HG03520 (cell line): ENCODE results near the gene DAPK2.

Experiments
- ATAC-seq: cut with Tn5 transposase; IDR thresholded peaks from one replicate; pipeline ENCODE4 v1.9.1; 2021; ENCODE audit warnings: mild to moderate bottlenecking, moderate library complexity; ENCODE audit not compliant: unreplicated experiment

DAPK2 gene

DNA sequence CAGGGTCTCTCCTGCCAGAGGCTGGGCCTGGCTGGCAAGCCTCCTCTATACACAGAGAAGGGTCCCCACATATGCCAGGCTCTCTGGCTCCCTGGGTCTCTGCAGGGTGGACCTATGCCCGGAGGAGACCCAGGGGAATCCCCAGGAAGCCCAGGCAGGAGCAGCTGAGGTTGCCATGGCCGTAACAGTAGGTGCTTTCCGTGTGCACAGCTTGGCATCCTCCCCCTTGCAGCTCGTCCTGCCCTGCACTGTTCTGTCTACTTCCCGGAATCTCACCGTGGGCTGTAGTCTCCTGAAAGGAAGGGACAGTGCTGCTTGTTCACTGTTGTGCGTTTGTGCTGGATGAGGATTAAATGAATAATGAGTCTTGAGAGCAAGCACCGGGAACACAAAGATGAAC is 47.8 kb downstream of the DAPK2 start:
- ATAC-seq = no peak

DNA sequence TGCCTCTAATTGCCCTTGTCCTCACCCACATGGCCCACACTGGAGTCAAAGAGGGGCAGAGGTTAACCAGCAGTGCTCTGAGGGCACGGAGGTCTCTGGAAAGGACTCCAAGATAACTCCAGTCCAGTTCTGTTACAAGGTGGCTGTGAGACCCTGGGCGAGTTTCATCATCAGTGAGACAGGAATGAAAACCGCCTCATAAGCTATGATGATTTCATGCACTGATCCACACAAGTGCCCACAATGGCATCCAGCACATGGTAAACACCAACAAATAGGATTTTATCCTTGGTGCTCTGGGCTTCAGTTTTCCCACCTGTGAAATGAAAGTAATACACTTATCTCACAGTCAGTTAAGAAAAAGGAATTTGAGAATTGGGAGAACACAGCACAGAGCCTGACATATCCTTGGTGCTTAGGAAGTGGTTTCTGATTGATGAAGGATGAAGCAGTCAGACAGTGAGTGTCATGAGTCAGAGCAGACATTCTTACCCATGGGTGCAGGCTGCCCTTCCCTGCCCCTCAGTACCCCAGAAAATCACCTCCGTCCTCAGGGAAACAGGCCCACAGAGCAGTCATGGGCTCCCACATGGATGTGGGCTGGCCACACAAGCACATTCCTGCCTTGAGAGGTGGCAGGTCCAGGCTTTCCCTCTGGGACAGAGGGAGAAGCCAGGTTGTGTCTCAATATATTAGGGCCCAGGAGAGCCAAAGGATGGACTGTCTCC is 48.4 kb downstream of the DAPK2 start:
- ATAC-seq = no peak

DNA sequence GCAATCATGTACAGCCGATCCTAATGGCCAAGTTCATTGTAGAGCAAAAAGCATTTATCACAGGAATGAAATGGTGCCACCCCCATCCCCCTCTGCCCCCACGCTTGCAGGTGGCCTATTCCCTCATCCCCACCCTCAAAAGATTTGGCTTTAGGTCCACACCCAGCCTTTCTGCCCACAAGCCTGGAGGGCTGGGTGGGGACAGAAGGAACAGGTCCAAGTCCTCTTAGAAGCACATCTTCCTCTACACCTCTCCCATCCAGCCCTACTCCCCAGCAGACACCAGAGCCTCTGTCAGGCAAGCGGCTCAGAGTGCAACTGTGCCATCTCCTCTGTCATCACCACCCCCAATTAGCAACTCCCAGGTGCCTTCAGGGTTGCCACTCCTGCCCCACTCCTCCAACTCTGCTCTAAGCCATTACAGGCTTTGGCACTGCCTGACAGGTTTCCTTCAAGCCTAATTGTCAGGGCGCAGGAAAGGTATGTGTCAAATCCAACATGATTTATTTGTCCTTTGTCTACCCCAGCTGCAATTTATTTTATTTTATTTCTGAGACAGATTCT is 49.4 kb downstream of the DAPK2 start:
- no peak for ATAC-seq

DNA sequence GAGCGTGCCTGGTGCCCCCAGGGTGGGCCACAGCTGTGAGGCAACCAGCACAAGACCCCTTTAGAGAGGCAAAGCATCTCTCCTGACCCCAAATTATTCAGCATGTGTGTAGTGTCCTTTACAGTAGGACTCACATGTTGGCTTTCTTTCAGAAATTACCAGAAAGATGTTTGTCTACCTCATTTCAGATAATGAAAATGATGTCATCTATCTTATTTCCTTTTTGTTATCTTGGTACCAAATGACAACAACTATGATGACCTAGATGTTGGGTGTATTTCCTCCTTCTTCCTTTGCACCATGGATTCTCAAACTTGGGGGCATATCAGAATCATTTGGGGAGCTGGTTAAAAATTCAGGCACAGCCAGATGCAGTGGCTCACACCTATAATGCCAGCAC is 50.5 kb downstream of the DAPK2 start:
- no peak for ATAC-seq

DNA sequence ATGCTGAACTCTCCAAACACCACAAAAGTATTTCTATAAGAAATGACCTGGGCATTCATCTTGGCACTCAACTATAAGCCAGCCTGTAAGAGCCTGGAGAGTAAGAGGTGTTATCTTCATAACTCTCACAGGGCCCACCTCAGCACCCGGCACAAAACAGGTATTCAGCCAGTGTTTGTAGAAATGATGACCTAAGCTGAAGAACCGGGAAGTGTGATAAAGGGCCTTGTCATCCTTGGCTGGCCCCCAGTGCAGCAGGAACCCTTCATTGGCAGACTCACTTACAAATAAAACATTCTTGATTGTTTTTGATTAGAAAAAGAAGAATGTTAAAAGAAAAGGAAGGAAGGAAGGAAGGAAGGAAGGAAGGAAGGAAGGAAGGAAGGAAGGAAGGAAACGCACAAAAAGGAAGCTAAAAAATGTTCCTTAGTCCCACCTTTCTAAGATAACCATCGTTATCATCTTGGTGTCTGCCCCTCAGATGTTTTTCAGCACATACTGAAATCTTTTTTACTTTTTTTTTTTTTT is 52.1 kb downstream of the DAPK2 start:
- no peak for ATAC-seq

DNA sequence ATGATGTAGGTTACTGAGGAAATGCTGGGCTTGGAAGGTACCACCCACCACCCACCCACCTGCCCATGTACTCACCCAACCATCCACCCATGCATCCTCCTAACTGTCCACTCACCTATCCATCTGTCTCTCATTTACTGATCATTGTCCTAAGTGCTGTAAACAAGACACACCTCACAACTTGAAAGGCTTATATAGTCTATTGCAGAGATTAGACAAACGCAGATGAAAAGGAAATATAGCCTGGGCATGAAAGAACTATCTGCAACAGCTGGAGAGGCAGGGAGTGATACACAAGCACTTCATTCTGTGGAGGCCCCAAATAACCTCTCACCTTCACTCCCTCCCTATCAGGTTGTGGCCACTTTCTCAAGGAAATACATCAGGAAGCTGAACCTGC is 54.0 kb downstream of the DAPK2 start:
- ATAC-seq = no peak

DNA sequence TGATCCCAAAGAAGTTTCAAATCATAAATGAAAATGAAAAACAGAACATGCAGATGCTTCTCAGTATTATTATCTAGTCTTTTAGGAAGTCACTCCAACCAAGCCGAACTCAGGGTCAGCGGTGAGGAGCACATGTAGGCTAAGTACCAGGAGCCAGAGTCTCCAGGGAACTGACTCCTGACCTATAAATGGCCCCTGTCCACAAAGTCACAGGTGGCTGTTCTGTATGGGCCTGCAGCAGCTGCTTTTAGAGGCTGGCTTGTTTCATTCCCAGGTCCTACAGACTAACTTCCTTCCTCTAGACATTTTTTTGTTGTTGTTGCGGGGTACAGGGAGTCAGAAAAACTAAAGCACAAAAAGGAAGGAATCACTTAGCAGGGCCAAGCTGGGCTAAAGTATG is 54.6 kb downstream of the DAPK2 start:
- ATAC-seq = no peak

DNA sequence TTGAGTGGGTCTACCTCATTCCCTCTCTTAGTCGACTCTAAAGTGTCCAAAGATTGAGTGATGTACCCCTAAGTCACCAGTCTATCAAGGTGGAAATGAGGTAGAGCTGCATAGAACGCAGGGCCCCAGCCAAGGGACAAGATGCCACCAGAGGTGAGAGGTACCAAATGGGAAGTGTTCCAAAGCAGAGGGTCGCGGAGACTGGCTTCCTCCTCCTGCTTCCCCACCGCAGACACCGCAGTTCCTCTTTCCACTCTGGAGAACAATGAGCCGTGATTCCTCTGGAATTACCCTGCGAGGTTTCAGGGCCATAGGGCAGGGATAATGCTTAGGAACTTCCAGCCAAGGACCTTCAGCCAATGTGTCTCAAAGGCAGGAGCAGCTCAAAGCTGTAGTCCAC is 55.8 kb downstream of the DAPK2 start:
- no peak for ATAC-seq

DNA sequence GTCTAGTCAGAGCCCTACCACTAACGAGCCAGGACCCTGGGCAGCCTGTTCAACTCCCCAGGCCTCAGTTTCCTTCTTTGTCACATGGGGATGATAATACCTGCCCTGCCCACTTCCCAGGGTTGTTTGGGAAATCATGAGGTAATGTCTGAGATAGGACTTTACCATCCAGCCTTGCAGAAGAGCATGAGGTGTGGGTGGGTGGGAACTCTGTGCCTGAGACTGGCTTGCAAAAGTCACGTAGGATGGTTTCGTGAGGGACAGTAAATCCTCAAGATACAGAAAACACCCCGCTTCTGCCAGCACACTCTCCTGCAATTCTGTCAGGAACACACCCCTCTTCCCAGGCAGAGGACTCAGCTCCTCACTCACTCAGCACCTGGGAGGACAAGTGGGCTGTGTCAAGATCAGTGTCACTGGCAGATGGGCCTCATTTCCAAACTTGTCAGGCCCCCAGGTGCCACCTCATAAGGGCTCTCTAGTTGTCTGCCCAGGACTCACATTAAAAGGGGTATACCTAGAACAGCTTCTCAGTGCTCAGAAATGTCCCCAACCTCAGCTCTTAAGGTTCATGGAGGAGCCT is 58.4 kb downstream of the DAPK2 start:
- no peak for ATAC-seq

DNA sequence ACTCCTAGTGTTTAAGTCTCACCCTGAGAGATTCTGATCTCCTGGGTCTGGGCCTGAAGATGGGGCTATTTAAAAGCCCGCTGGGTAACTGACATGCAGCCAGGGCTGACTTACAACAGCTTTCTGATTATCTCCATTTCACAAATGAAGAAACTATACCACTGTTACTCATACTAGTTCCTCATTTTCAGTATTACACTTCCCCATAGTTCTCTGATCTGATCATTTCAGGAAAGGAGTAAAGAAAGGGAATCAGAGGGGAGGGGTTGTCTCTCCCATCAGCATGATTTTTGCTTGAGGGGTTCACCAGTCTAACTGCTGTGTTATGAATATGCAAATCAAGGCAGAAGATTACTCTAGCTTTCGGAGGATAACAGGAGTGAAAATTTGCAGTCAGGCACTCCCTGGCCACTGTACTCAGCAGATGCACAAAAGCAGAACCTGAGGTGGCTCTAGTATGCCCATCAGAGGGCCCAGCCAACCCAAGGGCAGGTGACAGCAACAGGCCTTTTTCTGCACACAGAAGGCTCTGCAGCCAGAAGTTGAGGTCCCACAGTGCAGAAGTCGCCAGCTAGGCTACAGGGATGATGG is 59.4 kb downstream of the DAPK2 start:
- peak; percentile 53 for ATAC-seq

DNA sequence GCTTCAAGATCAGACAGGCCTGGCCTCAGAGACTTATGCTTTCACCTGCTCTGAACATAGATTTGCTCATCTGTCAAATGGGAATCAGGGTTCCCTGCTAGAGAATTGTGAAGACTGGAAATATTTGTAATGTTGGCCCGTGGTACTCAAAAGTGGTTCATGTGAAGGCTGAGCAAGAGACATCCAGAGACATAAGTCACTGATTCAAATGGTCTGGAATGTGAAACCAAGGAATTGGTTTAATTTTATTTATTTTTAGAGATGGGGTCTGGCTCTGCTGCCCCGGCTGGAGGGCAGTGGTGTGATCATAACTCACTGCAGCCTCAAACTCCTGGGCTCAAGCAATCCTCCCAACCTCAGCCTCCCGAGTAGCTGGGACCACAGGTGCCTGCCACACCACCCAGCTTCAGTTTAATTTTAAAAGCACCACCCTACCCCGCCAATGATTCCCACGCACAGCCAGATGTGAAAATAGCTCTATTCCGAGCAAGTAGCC is 60.1 kb downstream of the DAPK2 start:
- ATAC-seq = no peak

DNA sequence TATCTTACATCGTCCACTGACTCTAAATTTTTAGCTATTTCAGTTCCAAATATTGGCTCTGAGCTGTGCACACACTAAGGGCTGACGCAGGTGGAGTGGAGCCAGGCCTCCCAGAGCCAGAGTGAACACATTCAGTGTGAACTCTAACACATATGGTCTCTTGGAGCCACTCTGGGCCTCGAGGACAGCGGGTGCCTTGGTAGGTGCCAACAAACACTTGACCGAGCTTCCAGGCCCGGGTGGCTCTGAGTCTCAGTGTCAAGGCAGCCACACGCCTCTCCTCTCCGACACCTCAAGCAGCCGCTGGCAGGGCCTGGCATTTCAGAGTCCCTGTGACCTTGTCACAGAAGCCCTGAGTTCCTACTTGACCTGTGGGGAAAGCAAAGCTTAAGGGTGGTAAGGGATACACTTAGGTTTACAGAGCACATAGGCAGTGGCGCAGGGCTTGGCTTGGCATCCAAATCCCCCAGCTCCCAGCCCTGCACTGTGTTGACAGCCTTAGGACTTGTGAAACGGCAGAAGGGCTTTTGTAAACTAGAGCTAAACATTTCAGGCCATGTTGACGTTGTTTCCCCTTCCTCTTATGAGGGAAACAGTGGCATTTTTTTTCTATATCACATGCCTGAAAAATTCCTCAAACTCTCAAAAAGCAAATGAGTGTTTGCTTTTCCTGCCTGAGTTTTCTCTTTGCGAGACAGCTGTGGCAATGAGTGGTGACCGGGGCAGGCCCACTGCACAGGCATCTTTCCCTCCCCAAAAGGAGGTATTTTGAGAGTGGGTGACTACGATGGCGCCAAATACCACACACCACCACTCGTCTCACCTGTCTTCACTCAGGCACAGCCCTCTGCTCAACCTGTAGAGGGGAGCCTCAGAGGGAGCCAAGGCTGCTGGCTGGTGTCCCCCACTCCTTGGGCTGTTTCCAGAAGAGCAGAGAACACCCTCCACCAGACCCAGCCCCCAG is 60.8 kb downstream of the DAPK2 start:
- ATAC-seq = no peak

DNA sequence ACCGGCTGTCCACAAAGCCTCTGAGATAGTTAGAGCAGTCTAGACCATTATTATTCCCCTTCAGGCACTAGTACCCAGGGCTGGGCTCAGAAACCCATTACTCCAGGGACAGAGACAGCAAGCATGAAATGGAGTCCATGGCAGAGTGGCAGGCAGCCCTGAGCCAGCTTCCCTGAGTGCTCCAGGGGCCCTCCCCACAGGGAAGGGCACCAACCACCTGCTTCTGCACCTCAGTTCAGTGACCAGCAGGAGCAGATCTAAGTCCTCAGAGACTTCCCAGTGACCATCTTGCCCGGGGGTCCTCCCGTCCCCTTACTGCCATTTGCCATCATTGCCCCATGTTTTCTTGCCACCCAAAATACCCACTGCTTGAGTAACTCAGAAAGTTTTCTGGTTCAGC is 62.0 kb downstream of the DAPK2 start:
- no peak for ATAC-seq

DNA sequence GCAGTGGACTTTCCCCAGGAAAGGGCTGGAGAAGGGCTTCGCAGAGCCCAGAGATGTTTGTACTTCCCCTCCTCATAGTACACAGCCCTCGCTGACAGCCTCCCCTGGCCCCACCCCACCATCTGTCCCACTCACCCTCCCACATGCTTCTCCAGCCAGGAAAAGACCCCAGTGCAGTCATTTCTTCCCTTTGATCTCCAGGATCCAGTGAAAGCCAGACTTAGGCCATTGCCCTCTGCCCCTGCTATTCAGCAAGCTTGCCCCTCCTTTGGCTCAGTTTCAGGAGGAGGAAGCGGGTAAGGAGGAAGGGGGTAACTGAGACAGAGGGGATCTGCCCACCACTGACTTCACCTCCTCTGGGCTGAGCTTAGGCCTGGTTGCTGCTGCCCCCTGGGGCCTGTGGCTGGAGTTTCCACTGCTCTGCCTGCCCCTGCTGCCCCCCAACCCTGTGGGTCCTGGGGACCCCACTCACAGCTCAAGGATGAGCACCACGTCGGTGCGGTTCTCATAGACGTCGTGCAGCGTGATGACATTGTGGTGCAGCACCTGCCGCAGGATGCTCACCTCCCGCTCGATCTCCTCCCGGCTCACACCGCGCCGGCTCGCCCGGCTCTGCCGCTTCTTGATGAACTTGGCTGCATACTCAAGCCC is 63.1 kb downstream of the DAPK2 start:
- ATAC-seq = no peak

DNA sequence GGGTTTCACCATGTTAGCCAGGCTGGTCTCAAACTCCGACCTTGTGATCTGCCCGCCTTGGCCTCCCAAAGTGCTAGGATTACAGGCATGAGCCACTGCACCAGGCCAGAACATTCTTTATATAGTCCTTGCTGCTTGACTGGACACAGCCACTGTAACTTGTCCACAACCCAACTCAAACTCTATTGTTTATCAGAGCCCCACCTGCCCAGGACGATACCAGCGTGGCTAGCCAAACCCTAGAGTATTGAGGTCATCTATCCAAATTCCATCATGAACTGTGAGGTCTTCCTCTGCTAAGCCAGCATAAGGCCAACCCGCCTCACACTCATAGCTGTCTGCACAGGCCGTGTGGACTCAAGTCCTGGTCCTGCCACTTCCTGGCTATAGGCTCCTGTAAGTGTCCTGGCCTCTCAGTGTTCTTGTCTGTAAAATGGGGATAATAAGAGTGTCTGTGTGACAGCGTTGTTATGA is 63.9 kb downstream of the DAPK2 start:
- ATAC-seq = no peak

DNA sequence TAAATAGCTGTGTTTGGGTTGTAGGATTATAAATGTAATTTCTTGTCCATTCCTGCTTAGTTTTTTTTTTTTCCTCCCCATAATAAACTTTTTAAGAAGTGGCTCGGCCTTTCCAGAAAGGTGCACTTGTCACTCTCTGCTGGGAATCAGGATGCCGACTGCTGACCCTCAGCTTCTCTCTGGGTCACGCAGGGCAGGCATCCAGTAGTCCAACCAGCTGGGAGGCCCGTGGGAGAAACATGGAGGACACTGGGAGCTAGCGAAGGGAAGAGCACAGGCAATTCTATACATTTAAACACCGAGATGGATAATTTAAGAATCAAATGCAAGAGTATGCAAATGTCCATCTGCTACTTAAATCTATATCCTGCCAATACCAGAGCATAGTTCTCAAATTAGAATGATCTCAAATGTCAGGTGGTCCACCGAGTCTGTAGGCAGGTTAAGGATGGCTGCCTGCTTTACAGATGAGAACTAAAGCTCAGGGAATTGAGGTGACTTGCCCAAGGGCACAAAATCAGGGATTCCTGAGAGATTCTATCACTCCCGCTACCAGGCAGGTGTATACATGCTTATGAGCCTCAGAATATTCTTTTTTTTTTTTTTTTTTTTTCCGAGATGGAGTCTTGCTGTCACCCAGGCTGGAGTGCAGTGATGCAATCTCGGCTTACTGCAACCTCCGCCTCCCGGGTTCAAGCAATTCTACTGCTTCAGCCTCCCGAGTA is 64.5 kb downstream of the DAPK2 start:
- no peak for ATAC-seq

DNA sequence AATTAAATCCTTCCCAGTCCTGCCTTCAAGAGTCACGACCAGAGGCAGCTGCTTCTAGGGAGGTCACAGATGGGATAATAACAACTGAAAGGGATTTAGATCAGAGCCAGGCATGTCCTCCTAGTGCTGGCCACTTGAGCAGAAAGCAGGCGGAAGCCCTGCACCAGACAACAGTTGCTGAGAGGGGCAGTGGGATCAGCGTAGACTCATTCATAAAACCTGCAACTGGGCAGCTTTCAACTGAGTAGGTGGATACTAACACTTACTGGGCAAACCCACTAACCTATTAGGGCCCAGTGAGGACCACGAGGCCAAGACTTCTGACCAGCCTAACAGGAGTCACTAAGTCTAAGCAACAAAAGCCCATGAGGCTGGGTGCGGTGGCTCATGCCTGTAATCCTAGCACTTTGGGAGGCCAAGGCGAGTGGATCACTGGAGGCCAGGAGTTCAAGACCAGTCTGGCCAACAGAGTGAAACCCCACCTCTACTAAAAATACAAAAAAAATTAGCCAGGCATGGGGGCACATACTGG is 67.0 kb downstream of the DAPK2 start:
- no peak for ATAC-seq

DNA sequence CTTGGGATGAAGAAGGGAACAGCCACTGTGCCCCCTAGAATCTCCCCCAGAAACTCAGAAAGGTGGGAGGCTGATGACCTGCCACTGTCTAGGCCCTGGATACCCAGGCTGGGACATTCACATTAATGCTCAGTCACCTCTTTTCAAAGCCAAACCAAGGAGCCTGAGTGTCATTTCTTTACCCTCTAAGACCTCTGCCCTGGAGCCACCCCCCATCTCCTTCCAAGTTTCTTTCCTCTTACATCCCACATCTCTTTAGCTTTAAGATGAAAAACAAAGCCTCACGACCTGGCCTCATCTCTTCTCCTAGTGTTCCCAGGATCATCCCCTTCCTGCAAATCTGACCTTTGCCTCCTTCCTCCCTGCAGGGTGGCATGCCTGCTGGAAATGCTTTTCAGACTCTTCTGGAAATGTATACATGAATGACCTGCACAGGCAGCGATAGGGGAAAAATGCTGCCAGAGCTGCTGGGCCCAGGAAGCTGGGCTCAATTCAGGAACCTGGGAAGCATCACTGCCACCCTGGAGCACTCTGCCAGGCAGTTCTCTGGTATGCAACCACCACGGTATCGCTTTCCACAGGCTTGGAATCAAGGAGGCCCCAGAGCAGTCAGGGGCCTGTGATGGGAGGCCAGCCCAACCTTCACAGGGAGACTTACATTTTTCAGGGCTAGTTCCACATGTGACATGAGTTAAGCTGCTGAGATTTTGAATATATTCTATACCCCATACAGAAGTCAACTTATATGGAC is 67.6 kb downstream of the DAPK2 start:
- no peak for ATAC-seq
